ENCODE results near the gene P3H2. TPM values are rescaled to one million over a fixed set of nuclear protein-coding genes. Genes with fewer than 3 reads are reported as not detected.

The P3H2 gene
- total RNA-seq, 1 experiment from 2014 or later: 95.5 TPM

Other genes starting within 250 kb of the P3H2 start
- gene CLDN1, start 201.5 kb upstream of the P3H2 start, total RNA-seq (2014; rRNA removed; shearing (Covaris generic)): 1.5 and 1.8 TPM in 2 replicates

All from M059J (cell line).